T-cell (primary cell): ENCODE data around the gene JMJD1C. TPM values are rescaled to one million over a fixed set of nuclear protein-coding genes. Genes with fewer than 3 reads are reported as not detected.

Experiments used
- ATAC-seq, 4 experiments: fragments of 200-7000 bp in 3 of 4; fragments of 150-1000 bp in 1 of 4; cut with Tn5 transposase; replicated peaks in 1 of 4; 1 replicate in 3 of 4; 2 replicates in 1 of 4; pipeline ENCODE4 v1.10.0; 2021; ENCODE audit warnings: moderate library complexity in 3 of 4, mild to moderate bottlenecking in 2 of 4, moderate number of reproducible peaks in 1 of 4
- CTCF ChIA-PET, 2 donors: fragments of 300-600 bp; sonication (Branson Sonifier 250); formaldehyde crosslinking; loops; one replicate each; lab custom pipeline; 2022; ENCODE audit warnings: antibody characterized with exemption in 2 of 2; lab: Charles Lee
- POLR2A ChIA-PET, 2 donors: fragments of 300-600 bp; sonication (Branson Sonifier 250); formaldehyde crosslinking; loops; one replicate each; lab custom pipeline; 2022; ENCODE audit warnings: antibody characterized with exemption in 2 of 2; lab: Charles Lee
- DNase-seq, 35 experiments: peaks; one replicate each; pipeline versions ENCODE4 v3.0.0 to v3.0.0-alpha.2; 2013 to 2023
- H3K27ac ChIP-seq: one replicate; pipeline ENCODE4 v1.5.1; 2013; ENCODE audit warnings: low read length
- H3K27me3 ChIP-seq, 2 experiments: replicated peaks in 1 of 2; 1 replicate in 1 of 2; 2 replicates in 1 of 2; pipeline versions ENCODE4 v1.6.1 to v1.7.0; 2013; ENCODE audit warnings: low read length in 1 of 2, mixed read lengths in 1 of 2; ENCODE audit not compliant: control insufficient read depth in 2 of 2, insufficient read depth in 2 of 2; ENCODE audit errors: extremely low read depth in 1 of 2
- H3K36me3 ChIP-seq, 2 donors: 1 replicate in 1 of 2; 2 replicates in 1 of 2; pipeline versions ENCODE4 v1.6.1 to v1.7.0; 2013; ENCODE audit warnings: low read length in 1 of 2; ENCODE audit not compliant: control insufficient read depth in 2 of 2, insufficient read depth in 1 of 2; ENCODE audit errors: extremely low read depth in 1 of 2
- H3K4me1 ChIP-seq, 2 experiments: 1 replicate in 1 of 2; 2 replicates in 1 of 2; pipeline versions ENCODE4 v1.6.1 to v1.7.0; 2013; ENCODE audit warnings: low read length in 2 of 2, mixed read lengths in 1 of 2; ENCODE audit not compliant: insufficient read depth in 2 of 2, control insufficient read depth in 1 of 2; ENCODE audit errors: extremely low read depth in 1 of 2
- H3K4me3 ChIP-seq, 2 donors: 1 replicate in 1 of 2; 2 replicates in 1 of 2; pipeline versions ENCODE4 v1.5.1 to v1.7.0; 2013; ENCODE audit warnings: mild to moderate bottlenecking in 2 of 2, low read length in 1 of 2, moderate library complexity in 1 of 2; ENCODE audit not compliant: control insufficient read depth in 1 of 2; ENCODE audit errors: extremely low read depth in 1 of 2
- H3K9me3 ChIP-seq: 2 replicates; pipeline ENCODE4 v1.7.0; 2013
- H3K27ac Mint-ChIP-seq, 2 donors: one replicate each; pipeline ENCODE4 v1.8.0; 2020 to 2021; ENCODE audit warnings: mild to moderate bottlenecking in 2 of 2, mixed read lengths in 2 of 2
- H3K27me3 Mint-ChIP-seq, 2 donors: one replicate each; pipeline ENCODE4 v1.8.0; 2021 to 2022; ENCODE audit warnings: mixed read lengths in 2 of 2
- H3K36me3 Mint-ChIP-seq: one replicate; pipeline ENCODE4 v1.8.0; 2021; ENCODE audit warnings: mixed read lengths
- H3K4me1 Mint-ChIP-seq, 3 donors: one replicate each; pipeline ENCODE4 v1.8.0; 2020 to 2022; ENCODE audit warnings: mixed read lengths in 3 of 3, mild to moderate bottlenecking in 1 of 3
- H3K4me3 Mint-ChIP-seq, 3 donors: one replicate each; pipeline ENCODE4 v1.8.0; 2020 to 2022; ENCODE audit warnings: mild to moderate bottlenecking in 3 of 3, mixed read lengths in 3 of 3, moderate library complexity in 3 of 3
- H3K9me3 Mint-ChIP-seq, 3 donors: one replicate each; pipeline ENCODE4 v1.8.0; 2020 to 2022; ENCODE audit warnings: mixed read lengths in 3 of 3
- WGBS: methylation state at CpG from one replicate; pipeline ENCODE4 v1.1.5; 2013; ENCODE audit warnings: missing lambda C conversion rate; ENCODE audit not compliant: insufficient coverage; 5-methylcytosine and 5-hydroxymethylcytosine counted together
- total RNA-seq, 35 experiments: library from RNA in 6 of 35; stranded (reverse) in 6 of 35; fragments of 120-200 nt in 1 of 35; gene quantifications; one replicate each; pipeline versions ENCODE4 v1.2.1 to v1.2.4 and lab custom pipeline; 2013 to 2026

Gene JMJD1C
- total RNA-seq, 5 donors from 2014 or later (not counting 1 experiment from before 2014, with no cell fraction given): 84.1 to 193 (median 92.6) TPM

DNA sequence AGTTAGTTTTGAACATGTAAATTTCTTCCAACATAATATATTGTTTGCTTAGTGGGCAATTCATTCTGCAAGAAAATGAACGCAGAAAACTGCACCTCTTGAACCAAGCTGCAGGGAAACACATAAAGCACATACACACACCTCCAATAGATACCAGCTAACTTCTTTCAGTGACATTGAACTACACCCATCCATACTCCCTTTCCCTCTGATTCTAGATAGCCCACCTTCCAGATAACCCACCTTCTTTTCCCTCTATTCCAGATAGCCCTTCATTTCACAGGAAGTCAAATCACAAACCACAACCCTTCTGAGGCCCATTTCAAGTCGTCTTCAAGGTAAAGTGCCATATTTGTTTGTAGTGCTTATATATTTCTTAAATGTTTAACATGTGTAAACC, 304.2 kb downstream of the JMJD1C start:
- Histone ChIP-seq H3K36me3 (peaks cover 5 to 6% of the 10 kb centered on the region in 2 donors), H3K27me3 (no peaks in the 10 kb centered on the region), H3K9me3 (no peaks in the 10 kb centered on the region), H3K27ac (no peak overlapping the region), H3K4me3 (no peak overlapping the region), H3K4me1 (peaks cover 0 to 2% of the 10 kb centered on the region in 2 experiments)
- no peak overlapping the region for H3K4me3 Mint-ChIP-seq
- H3K9me3 Mint-ChIP-seq: no peaks in the 10 kb centered on the region
- DNase-seq (no peak), ATAC-seq (no peak)
- H3K4me1 Mint-ChIP-seq: peaks cover 8 to 13% (median 9%) of the 10 kb centered on the region in 3 donors
- no peaks in the 10 kb centered on the region for H3K27me3 Mint-ChIP-seq
- POLR2A ChIA-PET: no interaction called here
- H3K27ac Mint-ChIP-seq: peak overlapping the region; percentile 16 to 62
- WGBS: 100% methylated on average over 1 of the region's 2 CpGs
- peaks cover 4% of the 10 kb centered on the region for H3K36me3 Mint-ChIP-seq
- CTCF ChIA-PET: interaction anchor here (0.6 to 2.8 kb wide), 12 partner anchors 8 to 722 kb away, joined by 3 to 15 read pairs (median 4); no protein-coding TSS in a partner anchor

- no peak overlapping the region for H3K4me3 Mint-ChIP-seq
- H3K4me3 ChIP-seq: no peak overlapping the region
Observed at GRCh38 chr10:63157845-63158624, 307.7 kb downstream of the JMJD1C start.

GRCh38 chr10:63156236-63156635, 309.5 kb downstream of the JMJD1C start:
- no peaks in the 10 kb centered on the region for H3K27me3 Mint-ChIP-seq
- POLR2A ChIA-PET: no interaction called here
- no peaks in the 10 kb centered on the region for H3K27me3 ChIP-seq
- H3K4me3 Mint-ChIP-seq: no peak overlapping the region
- H3K27ac ChIP-seq: no peak overlapping the region
- WGBS: no CpG with 5 or more reads among the region's 2 CpGs
- DNase-seq (no peak), ATAC-seq (no peak)
- H3K4me3 ChIP-seq: no peak overlapping the region
- CTCF ChIA-PET: interaction anchor here (0.5 to 5.2 kb wide), 17 partner anchors 10 to 718 kb away, joined by 3 to 35 read pairs (median 4); no protein-coding TSS in a partner anchor
- no peaks in the 10 kb centered on the region for H3K4me1 ChIP-seq
- peaks cover 0 to 40% of the 10 kb centered on the region in 2 donors for H3K36me3 ChIP-seq
- H3K27ac Mint-ChIP-seq: no peak overlapping the region
- peaks cover 3 to 6% (median 5%) of the 10 kb centered on the region in 3 donors for H3K4me1 Mint-ChIP-seq
- H3K9me3 ChIP-seq: no peaks in the 10 kb centered on the region
- H3K36me3 Mint-ChIP-seq: peaks cover 30% of the 10 kb centered on the region
- no peaks in the 10 kb centered on the region for H3K9me3 Mint-ChIP-seq

More at GRCh38 chr10:63157845-63158624, 307.7 kb downstream of the JMJD1C start:
- DNase-seq (peak in 27 of 35 experiments; percentile 2 to 89 (median 31)), ATAC-seq (peak; percentile 54 to 65 (median 60))
- H3K27me3 ChIP-seq: no peaks in the 10 kb centered on the region
- H3K36me3 Mint-ChIP-seq: peaks cover 23% of the 10 kb centered on the region
- WGBS: 83% methylated on average over 3 of the region's 3 CpGs
- H3K9me3 Mint-ChIP-seq: no peaks in the 10 kb centered on the region
- H3K4me1 ChIP-seq: peaks cover 0 to 2% of the 10 kb centered on the region in 2 experiments
- peaks cover 0 to 28% of the 10 kb centered on the region in 2 donors for H3K36me3 ChIP-seq
- ChIA-PET CTCF (interaction anchor here (0.5 to 5.2 kb wide), 39 partner anchors 8 to 1664 kb away, joined by 3 to 35 read pairs (median 4); partner anchors contain the start of gene NRBF2 (in 2 of the 2)), POLR2A (interaction anchor here (0.5 to 1.2 kb wide), 7 partner anchors 10 to 905 kb away, joined by 3 to 8 read pairs (median 5); no protein-coding TSS in a partner anchor)
- H3K27me3 Mint-ChIP-seq: no peaks in the 10 kb centered on the region
- no peak overlapping the region for H3K27ac ChIP-seq
- peaks cover 8 to 13% (median 9%) of the 10 kb centered on the region in 3 donors for H3K4me1 Mint-ChIP-seq
- H3K27ac Mint-ChIP-seq: no peak overlapping the region
- no peaks in the 10 kb centered on the region for H3K9me3 ChIP-seq

- peaks cover 34% of the 10 kb centered on the region for H3K36me3 Mint-ChIP-seq
- no peaks in the 10 kb centered on the region for H3K27me3 Mint-ChIP-seq
- no peak overlapping the region for H3K27ac Mint-ChIP-seq
- WGBS: 92% methylated on average over 5 of the region's 8 CpGs
- CTCF ChIA-PET: interaction anchor here (0.5 to 5.2 kb wide), 8 partner anchors 23 to 1117 kb away, joined by 3 to 35 read pairs (median 4); no protein-coding TSS in a partner anchor
- H3K9me3 ChIP-seq: no peaks in the 10 kb centered on the region
- DNase-seq (no peak), ATAC-seq (no peak)
- no peaks in the 10 kb centered on the region for H3K27me3 ChIP-seq
- no peak overlapping the region for H3K4me3 ChIP-seq
- H3K4me1 Mint-ChIP-seq: peaks cover 3 to 11% (median 8%) of the 10 kb centered on the region in 3 donors
- no peak overlapping the region for H3K4me3 Mint-ChIP-seq
- POLR2A ChIA-PET: no interaction called here
- H3K9me3 Mint-ChIP-seq: no peaks in the 10 kb centered on the region
- H3K4me1 ChIP-seq: no peaks in the 10 kb centered on the region
- H3K36me3 ChIP-seq: peaks cover 0 to 46% of the 10 kb centered on the region in 2 donors
- no peak overlapping the region for H3K27ac ChIP-seq
Observed at GRCh38 chr10:63155388-63156020, 310.3 kb downstream of the JMJD1C start.

DNA sequence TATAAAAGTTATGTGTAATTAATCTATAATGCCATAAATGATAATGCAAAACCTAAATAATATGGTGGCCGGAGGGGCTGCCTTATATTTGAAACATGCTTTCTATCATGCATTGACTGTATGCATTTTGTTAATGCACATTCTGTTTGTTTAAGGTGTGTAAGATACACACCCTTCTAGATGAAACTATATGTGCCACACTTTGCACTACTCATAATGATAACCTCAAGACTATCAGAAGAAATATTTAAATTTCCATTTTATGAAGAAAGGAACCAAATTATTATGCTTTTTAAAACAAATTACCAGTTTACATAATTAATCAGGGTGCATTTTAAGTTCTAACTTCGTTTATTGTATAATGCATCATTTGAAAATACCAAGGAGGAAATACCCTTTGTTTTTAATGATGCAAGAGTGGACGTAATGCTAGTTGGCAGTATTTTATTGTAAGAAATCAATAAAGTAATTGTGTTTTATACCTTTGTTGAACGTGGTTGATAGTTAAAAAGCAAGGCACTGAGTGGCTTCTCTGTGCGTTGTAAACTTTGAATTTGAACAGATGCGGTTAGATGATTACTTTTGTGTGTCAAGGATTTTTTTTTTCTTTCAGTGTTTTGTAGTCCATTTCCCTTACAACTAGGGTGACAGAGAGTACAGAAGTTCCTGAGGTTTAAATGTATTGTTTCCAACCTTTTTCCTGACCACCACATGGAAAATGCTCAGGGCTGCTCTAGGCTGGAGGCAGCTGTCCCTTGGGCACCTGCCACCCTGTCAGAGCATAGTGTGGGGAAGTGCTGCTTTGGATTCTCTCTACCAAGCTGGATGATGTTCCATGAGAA, 311.0 kb downstream of the JMJD1C start:
- H3K27me3 Mint-ChIP-seq: no peaks in the 10 kb centered on the region
- CTCF ChIA-PET: interaction anchor here (0.5 to 5.2 kb wide), 4 partner anchors 468 to 1116 kb away, joined by 3 to 35 read pairs (median 4); no protein-coding TSS in a partner anchor
- H3K27ac Mint-ChIP-seq: no peak overlapping the region

More for the DNA sequence above, 311.0 kb downstream of the JMJD1C start:
- Histone ChIP-seq H3K27me3 (no peaks in the 10 kb centered on the region), H3K4me1 (no peaks in the 10 kb centered on the region), H3K36me3 (peaks cover 0 to 49% of the 10 kb centered on the region in 2 donors), H3K27ac (no peak overlapping the region), H3K9me3 (no peaks in the 10 kb centered on the region), H3K4me3 (no peak overlapping the region)
- POLR2A ChIA-PET: no interaction called here
- peaks cover 34% of the 10 kb centered on the region for H3K36me3 Mint-ChIP-seq
- DNase-seq (no peak), ATAC-seq (no peak)
- peaks cover 3 to 11% (median 8%) of the 10 kb centered on the region in 3 donors for H3K4me1 Mint-ChIP-seq
- WGBS: 100% methylated on average over 2 of the region's 6 CpGs
- H3K9me3 Mint-ChIP-seq: no peaks in the 10 kb centered on the region
- H3K4me3 Mint-ChIP-seq: no peak overlapping the region
